Stimulated activated CD8-positive, alpha-beta memory T cell treated with anti-CD3 and anti-CD28 coated beads, Interleukin-7, amount 100 ng/mL, for 48 hours (primary cell): ENCODE data around the gene TTC23L.

Source experiments
- DNase-seq, 2 donors: peaks; one replicate each; pipeline ENCODE4 v3.0.0-alpha.2; 2020; ENCODE audit warnings: low read depth in 1 of 2; ENCODE audit errors: extremely low read depth in 1 of 2

The TTC23L gene

DNA sequence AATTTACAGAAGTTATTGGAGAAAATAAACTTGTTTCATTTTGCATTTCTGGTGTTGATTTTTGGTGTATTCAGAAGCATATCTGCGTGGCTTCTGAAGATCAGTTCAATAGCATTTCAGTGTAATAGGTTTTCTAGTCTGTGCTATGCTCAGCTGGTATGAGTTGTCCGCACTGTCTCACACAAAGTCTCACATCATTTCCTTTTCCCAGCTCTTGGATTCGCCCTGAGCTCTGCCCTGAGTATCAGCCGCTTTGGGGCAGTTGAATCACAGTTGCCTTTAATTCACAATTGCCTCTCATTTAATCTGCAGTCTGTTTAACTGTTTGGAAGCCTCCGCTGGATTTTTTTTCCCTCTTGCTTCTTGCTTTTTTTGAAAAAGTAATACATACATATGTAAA is 6.4 kb upstream of the TTC23L start:
- no peak for DNase-seq

DNA sequence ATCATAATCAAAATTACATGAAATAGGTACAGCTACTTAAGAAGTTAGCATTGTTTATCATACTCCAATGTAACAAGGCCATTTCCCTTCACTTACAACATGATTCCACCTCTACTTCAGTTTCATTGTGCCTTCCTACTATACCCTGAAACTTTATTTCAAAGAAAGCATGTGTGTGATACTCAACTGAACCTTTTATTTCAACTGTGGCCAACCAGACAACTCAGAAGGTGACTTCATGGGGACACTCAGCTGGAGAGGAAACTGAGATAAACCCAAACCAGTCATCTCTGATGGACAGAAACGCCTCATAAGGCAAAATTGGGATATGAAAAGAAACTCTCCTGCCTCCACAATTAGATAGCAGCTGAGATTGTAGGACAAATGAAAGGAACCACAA is 5.9 kb upstream of the TTC23L start:
- no peak for DNase-seq

DNA sequence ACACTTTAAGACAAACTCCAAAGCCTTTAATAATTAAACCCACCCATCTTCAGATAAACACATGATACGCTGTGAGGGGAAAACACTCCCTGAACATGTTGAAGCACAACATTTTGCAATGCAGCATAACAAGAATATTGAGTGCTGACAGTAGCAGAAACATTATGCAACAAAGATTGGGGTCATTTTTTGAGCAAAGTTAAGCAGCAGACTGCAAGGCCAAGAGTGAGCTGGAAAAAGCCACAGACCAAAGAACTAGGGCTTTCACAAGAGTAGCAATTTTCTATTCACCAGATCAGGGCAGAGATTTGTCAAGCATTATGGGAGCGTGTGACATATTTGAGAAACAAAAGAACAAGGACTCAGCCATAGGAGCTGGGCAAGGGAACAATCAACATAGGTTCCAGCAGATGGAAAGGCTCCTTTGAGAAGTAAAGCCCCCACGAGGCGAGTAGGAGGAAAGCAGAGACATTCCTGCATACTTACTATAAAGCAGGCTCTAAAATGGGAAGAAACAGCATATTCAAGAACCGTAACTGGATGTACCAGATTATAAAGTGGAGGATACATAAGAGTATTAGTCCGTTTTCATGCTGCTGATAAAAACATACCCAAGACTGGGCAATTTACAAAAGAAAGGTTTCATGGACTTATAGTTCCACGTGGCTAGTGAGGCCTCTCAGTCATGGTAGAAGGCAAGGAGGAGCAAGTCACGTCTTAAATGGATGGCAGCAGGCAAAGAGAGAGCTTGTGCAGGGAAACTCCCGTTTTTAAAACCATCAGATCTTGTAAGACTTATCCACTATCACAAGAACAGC is 4.8 kb upstream of the TTC23L start:
- DNase-seq = no peak

DNA sequence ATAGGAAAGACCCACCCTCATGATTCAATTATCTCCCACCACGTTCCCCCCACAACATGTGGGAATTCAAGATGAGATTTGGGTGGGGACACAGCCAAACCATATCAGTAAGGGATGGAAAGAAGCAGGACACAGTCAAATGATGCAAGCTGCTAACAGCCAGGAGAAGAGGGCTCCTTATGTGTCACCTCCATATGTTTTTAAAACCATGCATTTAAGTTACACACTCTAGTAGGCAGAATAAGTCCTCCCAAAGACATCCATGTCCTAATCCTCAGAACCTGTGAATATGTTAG is 4.2 kb upstream of the TTC23L start:
- DNase-seq = no peak

DNA sequence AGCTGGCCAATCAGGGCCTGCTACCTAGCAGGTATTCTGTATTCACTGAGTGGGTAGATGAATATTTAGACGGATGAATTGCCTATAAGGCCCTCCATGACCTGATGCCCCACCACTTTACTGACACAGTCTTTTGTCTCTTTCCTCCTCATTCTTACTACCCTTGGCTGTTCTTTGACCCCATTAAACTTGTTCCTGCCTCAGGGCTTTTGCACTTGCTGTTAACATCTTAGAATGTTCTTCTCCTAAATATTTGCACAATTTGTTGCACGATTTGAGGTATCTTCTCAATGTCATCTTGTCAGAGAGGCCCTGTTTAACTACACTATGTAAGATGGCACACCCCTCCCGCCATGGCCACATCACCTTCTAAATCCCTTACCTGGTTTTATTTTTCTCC is 3.3 kb upstream of the TTC23L start:
- no peak for DNase-seq

DNA sequence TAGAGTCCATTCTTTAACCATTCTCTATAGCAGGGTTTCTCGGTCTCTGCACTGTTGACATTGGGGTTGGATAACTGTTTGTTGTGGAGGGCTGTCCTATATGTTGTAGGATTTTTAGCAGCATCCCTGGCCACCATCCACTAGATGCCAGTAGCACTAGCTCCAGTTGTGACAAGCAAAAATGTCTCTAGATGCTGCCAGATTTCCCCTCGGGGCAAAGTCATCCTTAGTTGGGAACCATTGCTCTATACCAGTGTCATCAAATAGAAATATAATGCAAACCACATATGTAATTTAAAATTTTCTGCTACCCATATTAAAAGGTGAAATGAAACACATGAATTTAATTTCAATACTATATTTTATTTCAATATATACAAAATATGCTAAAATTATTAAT is 2.9 kb downstream of the TTC23L start:
- DNase-seq = no peak

DNA sequence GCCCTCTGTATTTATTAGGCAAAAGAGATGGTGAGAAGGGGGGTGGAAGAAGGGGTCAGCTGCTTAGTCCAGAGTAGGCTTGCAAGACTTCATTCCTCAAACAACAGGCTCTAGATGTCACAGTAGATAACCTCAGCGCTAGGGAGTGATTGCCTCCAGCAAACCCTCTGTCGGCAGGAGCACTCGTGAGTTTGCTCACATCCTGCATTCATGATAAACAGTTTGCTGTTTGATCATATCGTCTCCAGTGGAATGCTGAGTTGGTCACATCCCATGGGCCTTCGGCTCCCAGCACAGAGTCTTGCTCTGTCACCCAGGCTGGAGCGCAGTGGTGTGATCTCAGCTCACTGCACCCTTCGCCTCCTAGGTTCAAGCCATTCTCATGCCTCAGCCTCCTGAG is 3.6 kb downstream of the TTC23L start:
- no peak for DNase-seq

DNA sequence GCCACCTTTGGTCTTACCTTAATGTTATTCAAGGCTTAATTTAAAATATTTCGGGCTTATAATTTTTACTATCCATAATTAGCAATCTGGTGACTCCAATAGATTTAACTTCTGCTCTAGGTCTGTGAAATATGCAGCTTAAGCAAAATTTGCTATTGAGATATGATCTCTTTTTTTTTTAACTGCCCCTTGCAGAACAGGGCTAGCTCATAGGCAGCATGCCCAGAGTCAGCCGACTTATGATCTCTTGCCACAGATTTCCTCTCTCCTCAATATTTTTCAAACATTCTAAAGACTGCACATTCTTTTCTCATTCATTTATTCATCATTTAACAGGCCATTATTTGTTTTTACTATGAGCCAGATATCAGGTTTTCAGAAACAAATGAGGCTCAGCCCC is 4.5 kb downstream of the TTC23L start:
- DNase-seq = no peak

DNA sequence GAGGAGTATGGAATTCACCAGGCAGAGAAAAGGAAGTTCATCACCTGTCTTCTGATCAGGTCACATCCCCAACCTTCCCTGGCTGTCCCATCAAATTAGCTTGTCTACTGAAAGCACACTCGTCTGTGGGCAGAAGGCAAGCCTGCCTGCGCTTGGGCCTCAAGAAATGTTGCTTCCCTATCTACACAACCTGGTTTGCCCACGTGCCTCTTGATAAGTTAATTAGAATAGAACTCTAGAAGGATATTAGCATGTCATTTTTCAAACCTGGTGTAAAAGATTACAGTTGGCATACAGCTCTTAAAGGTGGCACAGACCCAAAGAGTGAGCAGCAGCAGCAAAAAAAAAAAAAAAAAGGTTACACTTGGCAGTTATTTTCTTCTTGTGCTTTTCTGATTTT is 5.1 kb downstream of the TTC23L start:
- DNase-seq = no peak

DNA sequence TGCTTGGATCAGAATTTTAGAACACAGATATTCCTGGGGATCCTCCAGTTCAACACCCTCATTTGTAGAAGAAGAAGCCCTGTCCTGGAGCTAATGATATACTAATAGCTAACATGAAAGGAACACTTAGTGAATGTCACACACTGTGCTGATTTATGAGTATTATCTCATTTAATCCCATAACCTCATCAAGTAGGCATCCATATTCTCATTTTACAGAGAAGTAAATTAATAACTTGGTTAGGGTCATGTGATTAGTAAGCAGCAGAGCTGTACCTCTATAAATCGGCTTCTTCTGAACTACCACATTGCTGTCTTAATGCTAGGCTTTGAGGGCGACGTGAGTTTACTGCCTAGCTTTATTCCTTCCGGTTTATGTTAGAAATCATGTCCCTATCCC is 6.0 kb downstream of the TTC23L start:
- DNase-seq = no peak

DNA sequence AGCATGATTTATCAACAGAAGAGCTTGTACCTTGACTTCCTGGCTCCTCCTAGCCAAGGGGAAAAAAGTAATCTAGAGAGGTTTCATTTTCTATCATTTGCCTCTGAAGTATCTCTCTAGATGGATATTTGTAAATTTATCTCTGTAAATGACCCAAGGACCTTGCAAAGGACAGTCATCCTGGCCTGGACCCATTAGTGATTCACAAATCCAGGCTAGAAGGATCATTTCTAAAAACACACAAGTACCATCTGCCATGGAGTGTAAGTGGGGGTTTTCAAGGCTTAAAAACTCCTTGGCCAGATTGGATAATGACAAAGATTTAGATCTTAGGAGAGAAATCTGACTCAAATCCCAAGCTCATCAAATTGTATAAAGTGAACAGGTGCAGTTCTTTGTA is 8.1 kb downstream of the TTC23L start:
- no peak for DNase-seq

DNA sequence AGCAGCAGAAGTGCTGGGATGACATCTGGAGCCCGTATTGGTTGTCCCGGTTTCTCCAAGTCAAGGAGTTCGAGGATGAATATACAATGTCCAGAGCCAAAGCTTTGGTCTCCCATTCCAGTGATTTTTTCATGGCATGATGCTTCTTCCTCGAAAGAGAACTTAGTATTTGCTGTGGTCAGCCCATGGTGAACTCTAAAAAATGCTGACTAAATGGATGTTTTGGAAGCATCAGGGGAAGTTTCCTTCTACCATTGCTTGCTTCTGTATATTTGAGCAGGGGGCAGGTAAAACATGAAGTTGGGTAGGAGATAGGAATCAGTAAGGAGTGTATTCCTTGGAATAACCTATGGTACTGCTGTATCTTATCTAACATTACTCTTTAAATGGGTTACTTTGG is 8.6 kb downstream of the TTC23L start:
- DNase-seq = no peak

DNA sequence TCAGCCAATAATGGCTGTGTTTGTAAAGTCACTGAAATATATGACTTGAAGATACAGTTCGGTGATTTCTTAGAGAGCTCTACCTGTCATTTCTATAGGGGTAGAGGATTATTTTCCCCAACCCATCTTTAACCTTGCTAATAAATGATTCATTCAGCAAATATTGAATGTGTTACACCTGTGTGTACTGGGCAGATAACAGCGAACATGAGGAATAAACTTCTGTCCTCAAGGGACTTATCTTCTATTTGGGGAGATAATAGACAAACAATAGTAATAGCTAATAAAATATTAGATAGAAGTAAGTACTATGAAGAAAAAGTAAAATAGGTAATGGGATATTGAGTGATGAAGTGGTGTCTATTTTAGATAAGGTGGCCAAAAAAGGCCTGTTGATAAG is 9.3 kb downstream of the TTC23L start:
- DNase-seq = no peak

DNA sequence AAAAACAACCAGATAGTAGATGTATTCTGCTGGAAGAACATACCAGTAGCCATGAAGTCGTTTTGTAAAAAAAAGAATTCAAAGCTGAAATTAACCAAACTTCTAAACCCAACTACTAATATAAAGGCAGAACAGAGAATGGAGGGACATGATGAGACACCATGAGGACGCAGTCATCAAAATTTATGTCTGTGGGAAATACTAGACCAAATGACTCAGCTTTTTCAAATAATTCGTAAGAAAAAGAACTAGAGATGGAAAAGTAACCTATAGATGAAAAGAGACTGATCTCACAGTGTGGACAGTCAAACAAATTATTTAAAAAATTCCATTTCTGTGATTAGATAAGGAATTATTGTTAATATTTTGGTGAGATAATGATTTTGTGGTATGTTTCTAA is 10.3 kb downstream of the TTC23L start:
- no peak for DNase-seq

DNA sequence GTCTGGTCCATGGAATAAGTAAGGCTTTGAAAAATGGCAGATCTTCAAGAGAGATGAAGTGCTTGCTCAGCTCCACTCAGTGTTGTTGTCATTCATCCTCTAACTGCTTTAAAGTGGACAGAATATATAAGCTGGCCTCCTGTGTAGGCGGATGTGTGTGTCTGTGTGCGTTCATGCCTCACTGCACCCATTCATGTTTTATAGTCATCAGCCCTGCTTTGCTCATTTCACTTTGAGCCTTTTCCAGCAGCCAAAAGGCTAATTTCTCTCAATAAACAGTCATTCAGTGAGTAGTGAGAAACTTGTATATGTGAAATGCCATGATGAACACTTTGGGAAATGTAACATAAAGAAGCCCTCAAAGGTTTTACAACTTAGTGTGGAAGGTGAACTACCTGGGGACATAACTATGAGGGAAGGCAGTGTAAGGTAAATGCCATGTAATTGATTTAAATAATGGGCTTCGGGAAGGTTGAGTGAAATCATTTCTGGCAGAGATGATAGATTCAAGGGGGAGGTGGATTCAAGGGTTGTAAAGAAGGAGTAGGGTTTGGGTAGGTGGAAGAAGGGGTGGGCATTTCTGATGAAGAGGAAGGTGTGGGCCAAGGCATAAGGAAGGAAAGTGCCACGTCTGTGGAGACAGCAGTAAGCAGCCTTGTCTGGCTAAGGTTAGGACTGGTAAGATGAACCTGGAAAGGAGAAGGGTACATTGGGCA is 15.7 kb downstream of the TTC23L start:
- DNase-seq = no peak

DNA sequence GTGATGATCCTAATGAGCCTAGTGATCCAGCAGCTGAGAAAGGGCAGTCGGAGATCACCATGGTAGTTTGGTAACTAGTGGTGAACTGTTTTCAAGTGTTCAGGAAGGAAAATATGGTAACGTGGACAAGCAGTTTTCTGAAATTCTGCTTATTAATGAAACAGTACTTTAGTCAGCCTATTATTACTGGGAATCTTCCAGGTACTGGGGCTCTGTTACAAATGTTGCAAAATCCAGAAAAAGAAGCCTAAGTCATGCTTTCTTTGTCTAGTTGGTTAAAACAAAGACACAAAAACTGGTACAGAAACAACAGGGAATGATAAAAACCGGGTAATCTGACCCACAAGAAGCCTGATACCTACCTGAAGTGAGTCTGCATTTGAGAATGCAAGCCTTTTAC is 18.2 kb downstream of the TTC23L start:
- no peak for DNase-seq

DNA sequence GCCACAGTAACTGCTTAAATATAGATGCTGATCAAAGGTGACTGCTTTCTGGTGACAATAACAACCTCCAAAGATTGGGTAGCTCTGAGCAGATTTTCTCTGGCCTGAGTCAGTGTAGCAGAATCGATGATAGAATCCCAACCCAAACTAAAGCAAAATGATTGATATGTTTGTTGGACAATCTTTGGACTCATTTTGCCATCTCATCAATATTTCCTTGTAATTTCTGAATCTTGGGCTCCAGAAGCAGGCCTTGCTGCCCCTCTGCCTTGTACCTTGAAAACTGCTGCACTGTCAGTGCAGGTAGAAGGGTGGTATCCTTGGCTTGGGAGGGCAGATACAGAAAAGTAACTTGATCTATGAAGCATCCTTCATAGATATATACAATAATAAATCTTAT is 18.9 kb downstream of the TTC23L start:
- DNase-seq = no peak

DNA sequence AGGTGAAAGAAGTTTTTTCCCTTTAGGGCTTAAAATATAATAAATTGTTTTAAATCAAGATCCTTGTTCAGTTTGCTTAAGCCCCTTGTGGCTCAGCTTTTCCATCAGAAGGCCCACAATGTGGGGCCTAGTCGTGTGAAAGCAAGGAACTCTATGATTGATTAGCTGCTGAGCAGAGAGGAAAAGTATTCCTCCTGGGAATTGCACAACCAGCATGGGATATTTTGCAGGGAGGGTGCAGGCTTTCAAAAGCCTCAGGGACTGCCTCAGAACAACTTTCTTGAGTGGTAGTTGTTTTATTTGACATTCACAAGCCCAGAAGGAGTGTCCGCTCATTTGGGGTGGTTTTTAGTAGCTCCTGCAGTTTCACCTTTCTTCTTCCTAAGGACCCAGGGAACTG is 19.8 kb downstream of the TTC23L start:
- no peak for DNase-seq

DNA sequence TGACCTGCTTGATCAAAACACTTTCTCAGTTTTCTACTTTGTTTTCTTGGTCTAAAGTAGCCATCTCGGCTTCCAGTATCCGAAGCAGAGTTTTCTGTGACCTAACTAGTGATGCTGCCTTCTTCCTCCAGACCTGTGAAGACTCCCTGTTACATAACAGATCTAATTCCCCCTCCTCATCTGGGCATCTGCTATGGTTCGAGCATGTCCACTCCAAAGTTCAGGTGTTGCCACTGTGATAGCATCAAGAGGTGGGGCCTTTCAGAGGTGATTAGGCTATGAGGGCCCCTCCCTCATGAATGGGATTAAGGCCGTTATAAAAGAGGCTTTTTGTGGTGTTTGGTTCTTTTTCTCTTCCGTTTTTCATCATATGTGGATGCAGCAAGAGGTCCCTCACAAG is 20.3 kb downstream of the TTC23L start:
- no peak for DNase-seq

DNA sequence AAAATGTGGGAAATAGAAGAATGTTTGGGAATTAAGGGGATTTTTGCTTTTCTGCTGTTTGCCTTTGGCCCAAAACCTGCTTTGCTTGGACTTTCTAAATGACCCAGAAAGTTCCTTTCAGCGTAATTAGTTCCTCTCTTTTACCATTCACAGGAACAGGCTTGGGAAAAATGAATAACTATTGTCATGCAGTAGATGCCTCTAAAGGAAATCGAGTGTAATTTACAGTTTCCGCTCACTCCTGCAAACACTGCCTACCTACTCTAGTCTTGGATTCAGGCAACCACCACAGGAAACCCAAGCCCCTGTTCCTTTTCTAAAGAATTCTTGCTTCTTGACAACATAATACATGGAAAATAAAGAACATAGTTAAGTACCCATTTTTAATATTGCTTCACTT is 25.0 kb downstream of the TTC23L start:
- DNase-seq = no peak

DNA sequence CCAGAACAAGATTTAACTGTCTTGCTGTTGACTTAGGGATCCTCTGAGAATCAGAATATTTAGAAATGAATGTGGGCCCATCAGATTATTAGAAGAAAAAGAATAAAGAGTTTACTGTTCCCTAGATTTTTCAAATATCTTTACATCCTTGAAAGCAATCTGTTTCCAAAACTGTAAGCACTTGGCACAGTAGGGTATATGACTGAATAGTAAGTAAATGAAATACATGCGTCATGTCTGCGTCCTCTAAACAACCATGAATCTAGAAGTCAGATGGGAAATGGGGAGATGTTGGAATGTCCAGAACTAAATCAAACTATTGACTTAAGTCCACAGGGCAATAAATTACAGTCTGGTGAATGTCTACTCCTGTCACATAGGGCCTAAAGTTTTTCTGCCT is 26.1 kb downstream of the TTC23L start:
- no peak for DNase-seq

DNA sequence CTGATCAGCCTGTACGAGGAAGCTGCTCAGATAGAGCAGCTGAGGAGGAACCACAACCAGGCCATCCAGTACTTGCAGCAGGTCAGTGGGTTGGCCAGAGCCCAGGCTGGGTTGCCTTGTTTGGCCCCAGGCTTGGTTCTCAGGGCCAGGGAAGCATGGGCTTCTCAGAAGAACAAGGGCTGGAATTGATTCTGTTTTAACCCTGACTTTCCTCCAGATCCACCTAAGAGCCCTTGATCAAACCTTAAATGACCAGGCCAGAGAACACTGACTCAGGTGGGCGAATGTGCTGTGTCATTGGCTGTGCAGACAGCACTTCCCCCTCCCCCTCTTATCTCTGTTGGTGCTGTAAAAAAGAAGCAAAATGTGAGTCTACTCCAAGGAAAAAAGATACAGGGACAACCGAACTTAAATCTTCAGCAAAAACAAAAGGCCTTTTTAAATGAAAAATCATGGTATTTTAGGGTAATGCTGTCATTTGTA is 28.1 kb downstream of the TTC23L start:
- DNase-seq = no peak

DNA sequence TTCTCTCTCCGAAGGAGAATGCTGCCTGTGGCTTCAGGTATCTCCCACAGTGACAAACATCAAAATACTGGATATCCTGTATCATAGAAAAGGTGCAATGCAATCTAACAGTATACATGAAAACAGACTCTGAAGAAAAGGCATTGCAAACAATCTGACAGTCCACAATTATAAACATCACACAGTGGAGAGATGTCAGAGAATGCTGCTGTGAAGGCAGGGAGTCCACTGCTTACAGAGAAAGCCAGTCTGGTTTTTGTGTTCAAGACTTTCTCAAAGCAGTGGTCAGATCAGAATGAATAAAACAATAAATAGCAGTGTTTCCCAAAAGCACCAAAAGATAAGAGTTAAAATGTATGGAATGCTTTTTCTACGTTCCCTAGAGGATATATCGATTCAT is 28.7 kb downstream of the TTC23L start:
- no peak for DNase-seq
